Activated T-cell treated with anti-CD3 and anti-CD28 coated beads, Interleukin-2, amount 50 U/mL, for 4 hours (primary cell): ENCODE measurements around the gene ARID5A. TPM values are rescaled to one million over a fixed set of nuclear protein-coding genes. Genes with fewer than 3 reads are reported as not detected.

Source experiments
- ATAC-seq, 2 donors: fragments of 200-7000 bp; cut with Tn5 transposase; one replicate each; pipeline ENCODE4 v1.10.0; 2021
- DNase-seq: peaks from one replicate; pipeline ENCODE4 v3.0.0-alpha.2; 2020
- H3K27me3 Mint-ChIP-seq: one replicate; pipeline ENCODE4 v1.8.0; 2021; ENCODE audit warnings: low read depth, mixed read lengths
- H3K36me3 Mint-ChIP-seq: one replicate; pipeline ENCODE4 v1.8.0; 2022; ENCODE audit warnings: mixed read lengths; ENCODE audit not compliant: insufficient read depth
- H3K4me1 Mint-ChIP-seq: one replicate; pipeline ENCODE4 v1.8.0; 2021; ENCODE audit warnings: low read depth, mixed read lengths
- H3K4me3 Mint-ChIP-seq: one replicate; pipeline ENCODE4 v1.8.0; 2021; ENCODE audit warnings: mild to moderate bottlenecking, moderate library complexity, mixed read lengths
- H3K9me3 Mint-ChIP-seq: one replicate; pipeline ENCODE4 v1.8.0; 2021; ENCODE audit warnings: mixed read lengths
- total RNA-seq, 3 donors: library from RNA; stranded (reverse); gene quantifications; one replicate each; pipeline ENCODE4 v1.2.1, GENCODE V29; 2021

ARID5A gene
- total RNA-seq, 3 donors from 2014 or later, result 131 to 169 (median 132) TPM

GRCh38 chr2:96558485-96558884 is 21.9 kb downstream of the ARID5A start:
- DNase-seq (no peak), ATAC-seq (no peak)
- Mint-ChIP-seq H3K36me3 (no peaks in the 10 kb centered on the region), H3K9me3 (no peaks in the 10 kb centered on the region), H3K27me3 (no peaks in the 10 kb centered on the region), H3K4me3 (no peak overlapping the region), H3K4me1 (peaks cover 16% of the 10 kb centered on the region)

- DNase-seq, result no peak
- H3K36me3 Mint-ChIP-seq, result no peaks in the 10 kb centered on the region
- no peaks in the 10 kb centered on the region for H3K4me1 Mint-ChIP-seq
- H3K9me3 Mint-ChIP-seq, result no peaks in the 10 kb centered on the region
- no peak overlapping the region for H3K4me3 Mint-ChIP-seq
- H3K27me3 Mint-ChIP-seq, result no peaks in the 10 kb centered on the region
- no peak for ATAC-seq
Observed at GRCh38 chr2:96564026-96564425, 27.5 kb downstream of the ARID5A start.

- no peaks in the 10 kb centered on the region for H3K27me3 Mint-ChIP-seq
- H3K4me3 Mint-ChIP-seq, result no peak overlapping the region
- no peak for DNase-seq
- no peaks in the 10 kb centered on the region for H3K4me1 Mint-ChIP-seq
- ATAC-seq, result no peak
- H3K36me3 Mint-ChIP-seq, result no peaks in the 10 kb centered on the region
- H3K9me3 Mint-ChIP-seq, result no peaks in the 10 kb centered on the region
Observed at GRCh38 chr2:96564563-96564962, 28.0 kb downstream of the ARID5A start.

- Mint-ChIP-seq H3K9me3 (no peaks in the 10 kb centered on the region), H3K36me3 (no peaks in the 10 kb centered on the region), H3K4me1 (no peaks in the 10 kb centered on the region), H3K4me3 (no peak overlapping the region), H3K27me3 (no peaks in the 10 kb centered on the region)
- no peak for ATAC-seq
- no peak for DNase-seq
Observed at GRCh38 chr2:96565111-96565510, 28.6 kb downstream of the ARID5A start.

GRCh38 chr2:96568094-96568493 is 31.5 kb downstream of the ARID5A start:
- Mint-ChIP-seq H3K36me3 (no peaks in the 10 kb centered on the region), H3K27me3 (no peaks in the 10 kb centered on the region)
- ATAC-seq, result no peak

GRCh38 chr2:96574364-96574763 is 37.8 kb downstream of the ARID5A start:
- Mint-ChIP-seq H3K36me3 (no peaks in the 10 kb centered on the region), H3K27me3 (no peaks in the 10 kb centered on the region), H3K4me1 (no peaks in the 10 kb centered on the region), H3K9me3 (no peaks in the 10 kb centered on the region), H3K4me3 (no peak overlapping the region)
- DNase-seq, result no peak
- ATAC-seq, result no peak

More at GRCh38 chr2:96568094-96568493, 31.5 kb downstream of the ARID5A start:
- no peak for DNase-seq
- H3K4me3 Mint-ChIP-seq, result no peak overlapping the region
- no peaks in the 10 kb centered on the region for H3K4me1 Mint-ChIP-seq
- no peaks in the 10 kb centered on the region for H3K9me3 Mint-ChIP-seq

GRCh38 chr2:96575785-96576456 is 39.4 kb downstream of the ARID5A start:
- ATAC-seq (no peak), DNase-seq (no peak)
- Mint-ChIP-seq H3K4me1 (no peaks in the 10 kb centered on the region), H3K9me3 (no peaks in the 10 kb centered on the region), H3K27me3 (no peaks in the 10 kb centered on the region), H3K4me3 (no peak overlapping the region), H3K36me3 (no peaks in the 10 kb centered on the region)

- ATAC-seq, result no peak
- H3K36me3 Mint-ChIP-seq, result no peaks in the 10 kb centered on the region
- no peaks in the 10 kb centered on the region for H3K9me3 Mint-ChIP-seq
- H3K4me3 Mint-ChIP-seq, result no peak overlapping the region
- no peak for DNase-seq
- H3K27me3 Mint-ChIP-seq, result no peaks in the 10 kb centered on the region
- no peaks in the 10 kb centered on the region for H3K4me1 Mint-ChIP-seq
Observed at GRCh38 chr2:96577501-96577900, 40.9 kb downstream of the ARID5A start.

GRCh38 chr2:96578731-96579130 is 42.2 kb downstream of the ARID5A start:
- H3K27me3 Mint-ChIP-seq, result no peaks in the 10 kb centered on the region
- H3K4me1 Mint-ChIP-seq, result no peaks in the 10 kb centered on the region
- no peaks in the 10 kb centered on the region for H3K9me3 Mint-ChIP-seq
- peaks cover 2% of the 10 kb centered on the region for H3K36me3 Mint-ChIP-seq
- DNase-seq (no peak), ATAC-seq (no peak)
- no peak overlapping the region for H3K4me3 Mint-ChIP-seq

GRCh38 chr2:96579422-96579821 is 42.9 kb downstream of the ARID5A start:
- H3K36me3 Mint-ChIP-seq, result peaks cover 5% of the 10 kb centered on the region
- no peak for DNase-seq
- no peak for ATAC-seq
- no peak overlapping the region for H3K4me3 Mint-ChIP-seq
- no peaks in the 10 kb centered on the region for H3K27me3 Mint-ChIP-seq
- no peaks in the 10 kb centered on the region for H3K4me1 Mint-ChIP-seq
- no peaks in the 10 kb centered on the region for H3K9me3 Mint-ChIP-seq

GRCh38 chr2:96580771-96581170 is 44.2 kb downstream of the ARID5A start:
- H3K27me3 Mint-ChIP-seq, result no peaks in the 10 kb centered on the region
- no peaks in the 10 kb centered on the region for H3K9me3 Mint-ChIP-seq
- ATAC-seq, result no peak
- peaks cover 5% of the 10 kb centered on the region for H3K36me3 Mint-ChIP-seq
- H3K4me3 Mint-ChIP-seq, result no peak overlapping the region
- no peaks in the 10 kb centered on the region for H3K4me1 Mint-ChIP-seq
- DNase-seq, result no peak

- no peak for DNase-seq
- Mint-ChIP-seq H3K4me3 (no peak overlapping the region), H3K9me3 (no peaks in the 10 kb centered on the region), H3K36me3 (peaks cover 5% of the 10 kb centered on the region), H3K4me1 (no peaks in the 10 kb centered on the region), H3K27me3 (no peaks in the 10 kb centered on the region)
- no peak for ATAC-seq
Observed at GRCh38 chr2:96584017-96584416, 47.5 kb downstream of the ARID5A start.

GRCh38 chr2:96587843-96588242 is 51.3 kb downstream of the ARID5A start:
- Mint-ChIP-seq H3K4me1 (peaks cover 3% of the 10 kb centered on the region), H3K9me3 (no peaks in the 10 kb centered on the region), H3K36me3 (peaks cover 21% of the 10 kb centered on the region), H3K27me3 (no peaks in the 10 kb centered on the region), H3K4me3 (no peak overlapping the region)
- no peak for ATAC-seq
- no peak for DNase-seq

GRCh38 chr2:96591054-96591453 is 54.5 kb downstream of the ARID5A start:
- peaks cover 32% of the 10 kb centered on the region for H3K36me3 Mint-ChIP-seq
- H3K27me3 Mint-ChIP-seq, result no peaks in the 10 kb centered on the region
- H3K4me3 Mint-ChIP-seq, result no peak overlapping the region
- ATAC-seq (no peak), DNase-seq (no peak)
- peaks cover 30% of the 10 kb centered on the region for H3K4me1 Mint-ChIP-seq
- no peaks in the 10 kb centered on the region for H3K9me3 Mint-ChIP-seq

GRCh38 chr2:96591494-96591893 is 54.9 kb downstream of the ARID5A start:
- Mint-ChIP-seq H3K27me3 (no peaks in the 10 kb centered on the region), H3K36me3 (peaks cover 32% of the 10 kb centered on the region), H3K9me3 (no peaks in the 10 kb centered on the region)

More at GRCh38 chr2:96591494-96591893, 54.9 kb downstream of the ARID5A start:
- DNase-seq, result no peak
- no peak for ATAC-seq
- H3K4me3 Mint-ChIP-seq, result no peak overlapping the region
- H3K4me1 Mint-ChIP-seq, result peaks cover 30% of the 10 kb centered on the region
